GM21717 (cell line): ENCODE measurements around the gene SLC49A4.

ENCODE experiments used
- ATAC-seq: cut with Tn5 transposase; IDR thresholded peaks from one replicate; pipeline ENCODE4 v1.9.1; 2021; ENCODE audit warnings: mild to moderate bottlenecking, moderate library complexity; ENCODE audit not compliant: unreplicated experiment

The SLC49A4 gene

DNA sequence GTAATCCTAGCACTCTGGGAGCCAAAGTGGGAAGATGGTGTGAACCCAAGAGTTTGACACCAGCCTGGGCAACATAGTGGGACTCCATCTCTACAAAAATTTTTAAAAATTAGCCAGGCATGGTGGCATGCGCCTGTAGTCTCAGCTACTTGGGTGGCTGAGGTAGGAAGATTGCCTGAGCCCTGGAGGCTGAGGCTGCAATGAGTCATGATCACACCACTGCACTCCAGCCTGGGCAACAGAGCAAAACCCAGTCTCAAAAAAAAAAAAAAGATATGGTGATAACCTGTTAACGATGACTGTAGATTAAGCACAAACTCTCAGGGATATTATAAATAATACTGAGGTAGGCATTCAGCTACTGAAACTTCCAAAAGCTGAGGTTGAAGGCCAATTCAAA lies 107.5 kb downstream of the SLC49A4 start:
- no peak for ATAC-seq

DNA sequence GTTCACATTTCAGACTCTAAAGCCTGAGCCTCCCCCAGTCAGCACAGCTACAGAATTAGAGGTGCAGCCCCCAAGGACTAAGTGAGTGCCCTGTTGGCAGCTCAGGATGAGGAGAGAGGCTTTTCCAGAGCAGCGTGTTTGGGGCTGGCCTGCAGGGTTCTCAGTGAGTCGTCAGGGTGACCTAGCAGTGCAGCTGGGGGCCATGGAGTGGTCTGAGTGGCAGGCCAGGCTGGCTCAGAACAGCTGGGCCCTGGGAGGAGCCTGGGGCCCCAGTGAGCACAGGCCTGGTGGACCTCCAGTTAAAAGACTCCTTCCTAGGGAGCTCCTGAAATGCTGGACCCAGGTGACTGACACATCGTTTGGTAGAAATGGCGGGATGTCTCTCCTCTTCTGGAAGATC lies 108.3 kb downstream of the SLC49A4 start:
- ATAC-seq, result no peak

DNA sequence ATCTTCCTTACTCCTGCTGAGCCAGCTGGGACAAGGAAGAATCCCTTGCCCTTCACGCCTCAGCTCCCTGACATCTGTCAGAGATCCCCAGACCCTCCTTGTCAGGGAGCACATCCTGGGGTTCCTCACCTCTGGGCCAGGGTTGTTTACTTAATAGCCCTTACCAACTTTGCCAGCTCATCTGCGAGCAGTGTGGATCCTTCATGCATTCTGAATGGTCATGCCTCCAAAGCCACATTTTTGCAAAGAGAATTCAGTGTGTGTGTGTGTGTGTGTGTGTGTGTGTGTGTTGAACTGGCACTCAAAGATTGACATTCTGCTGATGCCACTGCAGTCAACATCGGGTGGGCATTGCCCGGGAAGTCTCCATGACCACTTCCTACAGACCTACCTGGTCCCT lies 112.6 kb downstream of the SLC49A4 start:
- no peak for ATAC-seq

DNA sequence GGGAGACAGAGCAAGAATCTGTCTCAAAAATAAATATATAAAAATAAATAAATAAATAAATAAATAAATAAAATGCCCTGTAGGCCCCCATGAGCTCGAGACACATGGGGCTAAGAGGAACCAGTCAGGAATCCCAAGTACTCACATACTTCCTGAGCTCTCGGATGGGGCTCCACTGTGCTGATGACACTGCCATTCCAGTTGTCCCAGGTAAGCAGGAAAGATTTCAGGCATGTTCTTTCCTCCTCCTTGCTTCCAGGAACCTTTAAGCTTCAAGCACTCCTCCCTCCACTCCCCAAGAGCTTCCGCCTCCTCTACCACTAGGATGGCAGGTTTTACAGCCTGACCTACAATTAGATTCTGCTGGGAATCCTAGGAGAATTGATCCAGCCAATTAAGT lies 113.4 kb downstream of the SLC49A4 start:
- no peak for ATAC-seq

DNA sequence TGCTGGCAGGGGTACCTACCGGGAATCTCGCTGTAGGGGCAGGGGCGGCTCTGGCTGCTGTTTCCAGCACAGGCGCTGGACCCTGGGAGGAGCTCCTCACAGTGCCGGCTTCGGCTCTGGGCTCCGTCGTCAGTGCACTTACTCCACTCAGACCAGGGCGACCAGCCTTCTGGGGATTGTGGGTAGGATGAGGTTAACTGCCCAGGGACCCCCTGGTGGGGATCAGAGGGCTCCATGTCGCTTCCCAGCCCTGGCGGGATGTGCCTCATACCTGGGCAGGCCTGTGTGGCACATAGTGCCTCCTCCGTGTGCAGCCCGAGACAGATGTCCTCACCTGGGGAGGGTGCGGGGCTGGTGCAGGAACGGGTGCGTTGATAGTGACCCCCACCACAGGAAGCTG lies 117.0 kb downstream of the SLC49A4 start:
- no peak for ATAC-seq

DNA sequence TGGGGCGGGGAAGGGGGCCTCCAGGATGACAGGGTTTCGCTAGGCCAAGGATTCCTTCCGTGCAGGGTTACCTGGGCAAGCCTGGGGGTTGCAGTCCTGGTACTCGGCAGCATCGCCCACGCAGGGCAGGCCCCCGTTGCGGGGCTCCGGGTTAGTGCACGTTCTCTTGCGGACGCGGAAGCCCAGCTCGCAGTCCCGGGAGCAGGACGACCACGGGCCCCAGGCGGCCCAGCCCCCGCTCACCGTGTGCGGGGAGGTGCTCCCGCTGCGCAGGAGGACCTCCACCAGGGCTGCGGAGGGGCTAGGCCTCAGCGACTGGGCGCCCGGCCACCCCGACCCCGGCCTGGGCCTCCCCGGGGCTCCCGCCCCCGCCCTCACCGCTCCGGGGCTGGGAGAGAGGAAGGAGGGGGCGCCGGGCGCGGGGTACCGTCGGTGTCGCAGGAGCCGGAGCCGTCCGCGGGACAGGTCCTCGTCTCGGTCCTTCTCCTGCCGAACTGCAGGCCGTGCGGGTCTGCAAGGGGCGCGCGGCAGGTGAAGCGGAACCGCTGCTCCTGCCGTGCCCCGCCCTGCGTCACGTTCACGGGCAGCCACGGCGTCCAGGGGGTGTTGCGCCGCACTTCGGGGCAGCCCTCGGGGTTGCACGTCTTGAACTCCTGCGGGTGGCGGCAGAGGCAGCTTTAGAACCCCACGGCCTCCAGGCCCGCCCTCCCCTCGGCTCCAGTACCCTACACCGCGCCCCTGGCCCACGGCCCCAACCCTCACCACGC lies 118.1 kb downstream of the SLC49A4 start:
- ATAC-seq, result no peak

DNA sequence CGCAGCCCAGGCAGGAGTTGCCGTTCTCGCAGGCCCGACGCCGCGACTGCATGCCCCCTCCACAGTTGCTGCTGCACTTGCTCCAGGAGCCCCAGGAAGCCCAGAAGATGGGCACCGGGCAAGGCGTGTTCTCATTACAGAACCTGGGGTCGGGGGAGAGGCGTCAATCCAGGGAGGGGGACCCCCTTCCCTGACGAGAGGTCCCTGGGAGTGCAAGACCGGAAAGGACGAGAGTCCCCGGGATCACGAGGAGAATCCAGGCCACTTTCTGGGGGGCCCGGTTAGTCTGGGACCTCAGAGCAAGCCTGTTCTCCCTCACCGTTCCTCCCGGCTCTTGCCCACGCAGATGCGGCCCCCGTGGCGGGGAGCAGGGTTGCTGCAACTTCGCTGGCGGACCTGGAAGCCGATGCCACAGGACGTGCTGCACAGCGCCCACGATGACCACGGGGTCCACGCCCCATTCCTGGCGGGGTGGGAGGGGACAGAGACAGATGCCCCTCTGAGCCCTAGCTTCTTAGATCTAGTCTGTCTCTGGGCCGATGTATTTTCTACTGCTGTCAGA lies 118.8 kb downstream of the SLC49A4 start:
- ATAC-seq, result no peak

DNA sequence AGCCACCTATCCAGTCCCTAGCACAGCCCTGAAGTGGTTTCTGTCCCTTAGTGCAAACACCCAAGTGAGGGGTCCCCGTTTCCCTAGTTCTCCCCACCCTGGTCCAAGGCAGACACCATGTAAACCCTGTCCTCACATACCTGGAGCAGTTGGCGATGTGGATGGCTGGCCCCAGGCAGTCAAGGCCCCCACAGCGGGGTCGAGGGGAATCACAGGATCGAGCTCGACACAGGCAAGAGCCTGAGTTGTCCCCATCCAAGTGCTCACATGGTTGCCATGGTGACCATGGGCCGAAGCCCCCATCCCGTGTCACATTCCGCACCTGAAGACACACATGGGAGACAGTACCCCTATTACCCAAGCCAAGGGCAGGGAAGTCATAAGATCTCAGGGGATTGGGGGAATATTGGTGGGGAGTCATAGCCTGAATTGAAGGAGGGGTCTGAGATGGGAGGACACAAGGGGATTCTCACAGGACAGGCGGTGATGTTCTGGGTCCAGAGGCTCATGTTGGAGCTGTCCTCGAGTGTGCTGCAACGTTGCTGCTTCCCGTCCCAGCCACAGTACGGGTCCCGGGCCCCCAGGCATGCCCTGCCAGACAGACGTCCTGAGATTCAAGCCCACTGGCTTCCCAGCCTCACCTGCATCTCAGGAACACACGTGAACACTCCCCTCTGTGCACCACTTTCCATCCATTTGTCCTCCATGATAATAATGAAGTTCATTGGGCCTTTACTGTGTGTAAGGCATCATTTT lies 120.6 kb downstream of the SLC49A4 start:
- ATAC-seq, result no peak

DNA sequence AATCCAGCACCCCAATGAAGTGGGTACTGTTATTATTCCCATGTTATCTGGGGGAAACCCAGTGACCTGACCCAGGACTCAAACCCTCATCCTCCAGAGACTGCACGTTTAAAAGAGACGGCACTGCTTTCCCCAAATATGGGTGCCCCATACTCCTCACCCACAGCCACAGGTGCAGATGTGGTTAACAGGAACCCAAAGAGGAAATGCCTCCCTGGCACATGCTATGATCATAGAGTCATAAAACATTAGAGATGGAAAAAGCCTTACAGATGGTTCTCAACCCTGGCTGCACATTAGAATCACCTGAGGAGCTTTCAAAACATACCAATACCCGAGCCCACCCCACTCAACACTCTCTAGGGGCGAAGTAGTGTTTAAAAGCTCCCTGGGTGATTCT lies 121.2 kb downstream of the SLC49A4 start:
- no peak for ATAC-seq

DNA sequence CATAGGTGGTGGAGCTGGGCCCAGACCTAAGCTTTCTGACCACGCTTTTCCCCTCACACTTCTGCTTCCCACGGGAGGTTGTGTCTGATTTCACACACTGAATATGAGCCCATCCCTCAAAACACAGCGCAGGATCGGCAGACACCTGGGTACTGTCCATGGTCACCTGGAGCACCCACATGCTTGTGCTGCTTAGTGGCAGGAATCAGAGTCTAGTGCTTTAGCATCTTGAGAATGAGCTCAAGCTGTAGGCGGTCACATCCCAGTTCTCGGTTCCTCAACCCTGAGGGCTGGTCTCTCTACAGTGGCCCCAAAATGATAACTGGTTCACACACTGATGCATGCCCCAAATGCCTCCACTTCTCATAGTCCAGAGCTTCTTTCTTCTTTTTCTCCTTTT lies 121.7 kb downstream of the SLC49A4 start:
- no peak for ATAC-seq

DNA sequence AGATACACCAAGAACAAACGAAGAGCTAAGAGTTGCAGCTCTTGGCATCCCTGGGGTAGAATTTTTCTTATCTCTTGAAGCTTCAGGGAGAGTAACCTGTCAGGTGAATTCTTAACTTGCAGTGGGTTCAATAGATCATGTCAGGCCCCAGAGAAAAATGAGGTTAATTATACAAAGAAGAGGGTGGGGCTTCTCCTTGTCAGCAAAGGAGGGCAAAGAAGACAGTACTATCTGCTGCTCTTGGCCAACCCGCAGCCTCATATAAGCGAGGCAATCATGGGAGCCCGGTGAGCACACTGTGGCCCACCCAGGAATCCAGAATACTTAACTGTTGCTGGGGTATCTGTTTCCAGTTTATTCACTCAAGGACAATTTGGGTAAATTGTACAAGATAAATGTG lies 122.5 kb downstream of the SLC49A4 start:
- ATAC-seq, result no peak

DNA sequence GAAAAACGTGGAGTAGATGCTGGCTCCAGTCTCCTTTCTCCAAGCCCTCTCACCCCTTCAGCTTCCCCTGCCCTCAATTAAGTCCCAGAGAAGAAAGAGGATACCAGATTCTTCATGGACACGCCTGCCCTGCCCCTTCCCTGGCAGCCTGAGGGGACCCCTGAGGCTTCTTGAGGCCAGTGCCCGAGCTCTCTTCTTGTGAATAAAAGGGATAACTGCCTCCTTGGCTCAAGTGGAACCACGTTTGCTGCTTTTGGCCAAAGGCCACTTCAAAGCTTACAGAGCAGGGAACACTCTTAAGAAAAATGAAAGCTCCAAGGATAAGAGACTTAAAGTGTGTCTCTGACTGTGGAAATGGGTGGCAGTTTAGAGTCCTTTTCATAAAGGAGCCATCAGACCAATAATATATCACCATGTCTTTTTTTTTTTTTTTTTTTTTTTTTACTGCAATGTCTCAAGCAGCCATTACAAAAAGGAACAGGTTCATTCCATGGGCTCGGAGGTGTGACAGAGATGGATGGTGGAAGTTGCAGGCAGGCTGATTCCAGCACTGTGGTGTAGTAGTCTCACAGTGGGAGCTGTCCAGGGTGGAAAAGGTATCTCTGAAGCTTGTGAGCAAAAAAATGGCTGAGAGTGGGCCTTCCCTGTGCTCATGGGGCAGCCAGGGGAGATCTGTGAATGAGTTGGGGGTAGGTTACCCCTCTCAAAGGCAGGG lies 123.9 kb downstream of the SLC49A4 start:
- no peak for ATAC-seq

DNA sequence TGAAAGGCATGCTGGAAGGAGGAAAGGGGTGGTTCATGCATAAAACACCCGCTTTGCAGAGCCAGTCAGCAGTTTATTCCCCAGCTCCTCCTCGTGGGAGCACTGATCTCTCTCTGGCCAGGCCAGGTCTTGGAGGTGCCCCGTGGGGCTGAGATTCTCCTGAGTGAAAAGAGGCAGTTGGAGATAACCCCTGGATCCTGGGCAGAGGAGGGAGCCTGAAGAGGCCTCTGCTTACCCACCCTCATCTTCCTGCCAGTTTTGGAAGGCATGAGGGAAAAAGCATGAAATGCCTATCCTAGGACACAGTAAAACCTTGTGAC lies 124.4 kb downstream of the SLC49A4 start:
- no peak for ATAC-seq

DNA sequence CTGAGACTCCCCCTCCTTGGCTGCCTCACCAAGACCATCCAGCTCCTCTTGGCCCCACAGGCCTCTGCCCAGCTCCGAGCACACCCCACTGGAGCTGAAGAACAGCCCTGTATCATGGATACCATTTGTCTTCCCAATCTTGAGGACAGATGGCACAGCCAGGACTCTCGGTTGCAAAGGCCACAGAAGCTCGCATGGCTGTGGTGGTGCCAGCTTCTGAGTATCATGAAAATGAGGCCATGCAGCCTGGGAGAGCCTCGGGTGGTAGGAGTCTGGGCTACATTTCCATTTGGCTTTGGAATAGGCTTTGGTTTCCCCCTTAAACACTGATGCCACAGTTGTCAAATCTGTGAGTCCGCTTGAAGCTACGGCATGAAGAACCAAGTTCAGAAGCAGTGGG lies 126.1 kb downstream of the SLC49A4 start:
- no peak for ATAC-seq

DNA sequence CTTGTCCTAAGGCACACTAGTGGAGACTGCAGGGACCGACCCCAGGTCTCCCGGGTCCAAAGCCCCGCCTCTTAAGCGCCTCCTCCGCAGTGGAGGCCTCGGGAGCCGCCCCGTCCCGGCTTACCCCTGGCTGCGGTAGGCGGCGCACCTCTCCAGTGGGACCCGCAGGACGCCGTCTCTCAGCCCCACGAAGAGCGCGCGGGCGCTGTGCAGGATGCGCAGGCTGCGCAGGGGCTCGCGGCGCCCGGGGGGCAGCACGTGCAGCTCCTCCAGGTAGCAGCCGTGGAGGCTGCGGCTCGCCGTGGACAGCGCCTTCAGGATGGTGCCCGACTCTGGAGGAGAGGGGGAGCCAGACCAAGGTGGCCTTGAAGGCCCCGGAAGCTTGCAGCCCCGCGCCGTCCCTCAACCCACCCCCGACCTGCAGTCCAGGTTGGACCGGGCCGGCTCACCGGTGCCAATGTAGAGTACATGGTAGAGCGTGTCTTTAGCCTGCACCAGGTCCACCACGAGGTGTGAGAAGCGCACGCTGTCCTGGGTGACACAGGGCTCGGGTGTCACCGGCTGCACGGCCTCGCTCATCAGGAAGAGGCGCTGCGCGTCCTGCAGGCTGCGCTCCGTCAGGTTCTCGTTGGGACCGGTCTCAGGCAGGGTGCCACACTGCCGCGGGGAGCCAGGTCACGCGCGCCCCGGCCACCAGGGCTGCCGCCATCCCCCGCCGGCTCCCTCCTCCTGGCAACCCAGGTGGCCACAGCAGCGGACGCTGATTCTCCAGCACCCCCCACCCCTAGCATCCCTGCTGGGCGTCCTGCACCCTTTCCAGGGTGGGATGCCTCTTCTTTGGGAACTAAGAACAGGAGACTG lies 127.2 kb downstream of the SLC49A4 start:
- ATAC-seq, result no peak

DNA sequence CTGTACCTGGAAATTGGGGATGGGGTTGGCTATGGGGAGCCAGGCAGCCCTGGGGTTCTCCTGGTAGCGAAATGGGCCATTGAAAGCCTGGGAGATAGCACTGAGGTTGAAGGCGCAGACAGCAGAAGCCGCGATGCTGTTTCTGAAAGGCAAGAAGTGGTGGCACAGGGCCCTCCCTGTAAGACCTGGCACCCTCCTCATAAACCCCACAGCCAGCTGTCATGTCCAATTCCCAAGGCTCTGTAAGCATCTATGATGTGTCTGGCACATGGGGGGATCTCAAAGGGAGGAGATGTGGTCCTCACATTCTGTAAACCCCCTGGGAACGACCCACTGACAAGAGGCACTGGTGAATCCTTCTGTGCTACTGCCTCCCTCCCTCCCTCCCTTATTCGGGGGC lies 128.7 kb downstream of the SLC49A4 start:
- ATAC-seq, result no peak

DNA sequence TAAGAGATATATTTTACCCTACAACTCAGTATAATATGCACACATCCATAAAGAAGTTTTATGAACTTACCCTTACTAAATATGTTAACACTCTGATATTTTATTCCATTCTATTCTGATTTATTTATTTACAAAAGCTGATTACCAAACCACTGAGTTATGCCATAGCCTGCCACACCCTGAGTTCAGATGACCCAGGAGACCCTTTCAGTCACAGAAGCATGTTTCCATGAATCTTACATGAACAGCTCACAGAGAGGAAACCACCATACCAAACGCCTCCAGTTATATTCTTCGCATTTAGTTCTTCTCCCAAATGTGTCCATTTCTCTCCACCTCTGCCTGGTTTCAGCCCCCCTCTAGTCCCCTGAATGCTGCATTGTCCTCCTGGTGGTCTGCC lies 129.2 kb downstream of the SLC49A4 start:
- ATAC-seq, result no peak

DNA sequence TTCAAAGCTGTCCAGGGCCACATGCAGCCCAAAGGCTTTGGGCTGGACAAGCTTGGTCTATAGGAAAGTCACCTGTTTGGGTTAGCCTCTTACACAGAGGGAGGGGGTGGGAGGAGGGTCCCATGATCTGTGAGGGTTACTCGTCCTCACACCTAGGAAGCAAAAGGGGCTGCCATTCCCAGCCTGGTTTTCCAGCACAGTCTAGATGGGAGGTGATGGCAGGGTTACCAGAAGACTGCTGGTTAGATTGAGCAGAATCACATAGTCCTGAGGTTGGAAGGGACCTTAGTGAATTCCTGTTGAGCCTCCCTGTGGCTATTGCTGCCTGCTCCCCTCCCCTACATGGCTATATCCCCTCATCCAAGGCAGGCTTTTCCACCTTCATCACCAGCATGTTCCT lies 130.9 kb downstream of the SLC49A4 start:
- ATAC-seq, result no peak

DNA sequence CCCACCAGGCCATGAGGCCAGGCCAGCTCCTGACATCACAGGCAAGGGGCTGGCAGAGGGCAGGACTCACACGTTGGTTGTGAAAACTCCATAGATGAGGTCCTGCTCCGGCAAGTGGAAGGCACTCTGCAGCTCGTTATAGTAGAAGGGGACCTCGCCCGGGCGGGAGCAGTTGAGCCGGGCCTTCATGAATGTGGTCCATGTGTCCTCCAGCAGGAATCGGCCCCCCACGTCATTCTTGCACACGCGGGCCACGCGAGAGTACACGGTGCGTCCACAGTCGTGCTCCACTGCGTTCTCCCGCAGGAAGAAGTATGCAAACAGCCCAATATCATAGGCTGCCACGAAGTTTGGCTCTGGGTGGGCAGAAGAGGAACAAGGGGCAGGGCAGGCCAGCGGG lies 131.5 kb downstream of the SLC49A4 start:
- ATAC-seq, result no peak

DNA sequence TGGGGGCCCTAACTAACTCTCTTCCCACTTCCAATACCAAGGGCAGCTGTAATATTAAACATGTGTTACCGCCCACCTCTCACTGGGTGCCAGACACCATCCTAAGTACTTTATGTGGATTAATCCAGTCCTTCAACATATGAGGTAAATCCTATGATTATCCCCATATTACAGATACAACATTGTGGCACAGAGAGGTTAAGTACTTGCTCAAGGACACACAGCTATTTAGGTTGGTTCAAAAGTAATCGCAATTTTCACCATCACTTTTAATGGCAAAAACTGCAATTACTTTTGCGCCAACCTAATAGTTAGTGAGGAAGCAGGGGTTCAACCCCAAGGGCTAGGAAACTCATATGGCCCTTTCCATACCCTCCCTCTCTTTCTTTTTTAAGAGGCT lies 131.9 kb downstream of the SLC49A4 start:
- ATAC-seq, result no peak

DNA sequence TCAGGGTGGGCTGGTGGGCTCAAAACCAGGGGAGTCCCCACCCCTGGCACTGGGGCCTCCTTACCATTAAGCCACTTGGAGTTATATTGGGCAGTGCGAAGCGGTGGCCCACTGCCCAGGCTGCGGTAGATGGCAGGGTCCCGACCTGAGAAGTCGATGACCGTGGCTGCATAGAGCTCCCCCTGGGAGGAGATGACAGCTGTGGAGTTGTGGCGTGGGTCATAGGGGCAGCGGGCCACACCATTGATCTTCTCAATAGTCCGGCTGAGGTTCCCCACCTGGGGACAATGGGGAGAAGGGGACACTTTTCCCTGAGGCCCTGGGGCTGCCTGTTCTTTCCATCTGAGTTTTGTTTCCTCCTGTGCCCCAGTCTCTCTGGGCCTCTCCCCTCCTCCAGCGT lies 132.9 kb downstream of the SLC49A4 start:
- ATAC-seq, result no peak
